DMS53 treated with DMSO at 0.1 percent for 48 hours (cell line): ENCODE results near the gene LCE4A.

Source experiments
- DNase-seq: peaks from one replicate; lab custom pipeline; 2025; ENCODE audit not compliant: unreplicated experiment; lab: John Stamatoyannopoulos, UW

Gene LCE4A

GRCh38 chr1:152745289-152745704 is 37.3 kb downstream of the LCE4A start:
- no peak for DNase-seq

- no peak for DNase-seq
These were observed 37.9 kb downstream of the LCE4A start for GRCh38 chr1:152745765-152746444.

- no peak for DNase-seq
These were observed 39.9 kb downstream of the LCE4A start for GRCh38 chr1:152747831-152748230.

- no peak for DNase-seq
These were observed 44.3 kb downstream of the LCE4A start for GRCh38 chr1:152752225-152752624.

- DNase-seq: no peak
These were observed 45.6 kb downstream of the LCE4A start for GRCh38 chr1:152753586-152753985.

- no peak for DNase-seq
These were observed 48.9 kb downstream of the LCE4A start for GRCh38 chr1:152756872-152757271.

- no peak for DNase-seq
These were observed 49.8 kb downstream of the LCE4A start, which contains the start of gene KPRP for GRCh38 chr1:152757747-152758146. Gene KPRP, plus strand, starts transcription at chr1:152758025. Its CDS starts 1,564 bp downstream, at chr1:152759589.

- no peak for DNase-seq
These were observed 50.7 kb downstream of the LCE4A start for GRCh38 chr1:152758636-152759035.
